Endothelial cell of umbilical vein (primary cell): Measurements from ENCODE around the gene OCEL1. TPM values are rescaled to one million over a fixed set of nuclear protein-coding genes. Genes with fewer than 3 reads are reported as not detected.

Experiments
- BruUV-seq: library from RNA; stranded (reverse); fragments of 400-500 nt; replicated peaks from 2 replicates; lab custom pipeline; 2021; lab: Mats Ljungman, UMichigan
- CTCF ChIA-PET: fragments of 300-600, 350-600 bp; sonication (Branson Sonifier 250); formaldehyde crosslinking; loops from one replicate; lab custom pipeline; 2021; ENCODE audit warnings: antibody characterized with exemption, inconsistent platforms; lab: Charles Lee
- POLR2A ChIA-PET: fragments of 300-600, 350-600 bp; sonication (Branson Sonifier 250); formaldehyde crosslinking; loops from one replicate; lab custom pipeline; 2021; ENCODE audit warnings: antibody characterized with exemption, inconsistent platforms; lab: Charles Lee
- DNase-seq: peaks from one replicate; pipeline ENCODE4 v3.0.0-alpha.2; 2011; ENCODE audit warnings: low read depth, low spot score
- FAIRE-seq: peaks from 2 replicates; lab custom pipeline; 2011; peaks lifted over from hg19 to GRCh38; lab: Jason Lieb, UNC
- H2AFZ ChIP-seq: 2 replicates; pipeline ENCODE4 v1.6.0; 2012; ENCODE audit warnings: low read depth, low read length, control low read depth, inconsistent platforms
- H3K27ac ChIP-seq: 2 replicates; pipeline ENCODE4 v1.5.1; 2011; ENCODE audit warnings: low read depth, mild to moderate bottlenecking, control low read depth, low read length, moderate library complexity; ENCODE audit not compliant: insufficient read depth
- H3K27me3 ChIP-seq, 2 experiments: 2 replicates each; pipeline versions ENCODE4 v1.6.0 to v1.6.1; 2011; ENCODE audit warnings: low read length in 2 of 2, mixed read lengths in 1 of 2; ENCODE audit not compliant: control insufficient read depth in 2 of 2, insufficient read depth in 2 of 2
- H3K36me3 ChIP-seq, 2 experiments: 2 replicates in 1 of 2; 3 replicates in 1 of 2; pipeline ENCODE4 v1.5.1; 2011; ENCODE audit warnings: low read length in 2 of 2, mild to moderate bottlenecking in 1 of 2, moderate library complexity in 1 of 2; ENCODE audit not compliant: control insufficient read depth in 2 of 2, insufficient read depth in 2 of 2; ENCODE audit errors: extremely low read depth in 1 of 2
- H3K4me1 ChIP-seq: 3 replicates; pipeline ENCODE4 v1.5.1; 2011; ENCODE audit warnings: mild to moderate bottlenecking, low read length; ENCODE audit not compliant: control insufficient read depth, insufficient read depth; ENCODE audit errors: extremely low read depth
- H3K4me2 ChIP-seq: 2 replicates; pipeline ENCODE4 v1.6.1; 2011; ENCODE audit warnings: low read length, control low read depth, mixed read lengths; ENCODE audit not compliant: insufficient read depth
- H3K4me3 ChIP-seq, 3 experiments: fragments of 200-600 bp in 1 of 3; sonication (generic), shearing (Covaris generic) in 1 of 3; replicated peaks in 1 of 3; 2 replicates each; pipeline ENCODE4 v1.5.1; 2011 to 2016; ENCODE audit warnings: control low read depth in 3 of 3, low read length in 3 of 3, mild to moderate bottlenecking in 2 of 3, inconsistent platforms in 1 of 3, low read depth in 1 of 3, moderate library complexity in 1 of 3; ENCODE audit not compliant: insufficient read depth in 1 of 3
- H3K79me2 ChIP-seq: 2 replicates; pipeline ENCODE4 v1.6.0; 2012; ENCODE audit warnings: low read length, inconsistent platforms; ENCODE audit not compliant: control insufficient read depth, insufficient read depth
- H3K9ac ChIP-seq: replicated peaks from 2 replicates; pipeline ENCODE3; 2011; ENCODE audit warnings: low read length, control low read depth; ENCODE audit not compliant: insufficient read depth; ENCODE audit errors: extremely low read depth
- H3K9me1 ChIP-seq: replicated peaks from 3 replicates; pipeline ENCODE4 v1.6.0; 2011; ENCODE audit warnings: mild to moderate bottlenecking, low read length; ENCODE audit not compliant: control insufficient read depth, insufficient read depth; ENCODE audit errors: extremely low read depth
- H3K9me3 ChIP-seq: replicated peaks from 2 replicates; pipeline ENCODE4 v1.5.1; 2012; ENCODE audit warnings: low read length, inconsistent platforms; ENCODE audit not compliant: control insufficient read depth, insufficient read depth
- H4K20me1 ChIP-seq: replicated peaks from 2 replicates; pipeline ENCODE3; 2011; ENCODE audit warnings: mild to moderate bottlenecking, low read length; ENCODE audit not compliant: control insufficient read depth, insufficient read depth; ENCODE audit errors: extremely low read depth
- CTCF ChIP-seq, 2 donors: IDR thresholded peaks; 1 replicate in 1 of 2; 2 replicates in 1 of 2; pipeline ENCODE4 v1.5.1; 2011; ENCODE audit warnings: low read length in 2 of 2, mild to moderate bottlenecking in 2 of 2, moderate library complexity in 2 of 2, control low read depth in 1 of 2, inconsistent platforms in 1 of 2, low read depth in 1 of 2; ENCODE audit not compliant: insufficient read depth in 1 of 2; ENCODE audit errors: extremely low read depth in 1 of 2
- EZH2 ChIP-seq: IDR thresholded peaks from 2 replicates; pipeline ENCODE4 v1.6.1; 2012; ENCODE audit warnings: borderline replicate concordance, low read depth, mild to moderate bottlenecking, moderate library complexity, low read length, inconsistent platforms; ENCODE audit not compliant: severe bottlenecking
- FOS ChIP-seq: IDR thresholded peaks from 2 replicates; pipeline ENCODE4 v1.6.1; 2011; ENCODE audit warnings: mild to moderate bottlenecking, low read length, moderate library complexity, borderline replicate concordance; ENCODE audit not compliant: insufficient read depth
- GATA2 ChIP-seq: IDR thresholded peaks from 2 replicates; pipeline ENCODE4 v1.7.0; 2011; ENCODE audit warnings: low read depth, mild to moderate bottlenecking, moderate library complexity, mixed read lengths, low read length; ENCODE audit not compliant: insufficient read length, insufficient read depth
- JUN ChIP-seq: IDR thresholded peaks from 2 replicates; pipeline ENCODE4 v1.6.1; 2011; ENCODE audit warnings: borderline replicate concordance, low read depth; ENCODE audit not compliant: insufficient read length, insufficient read depth
- MAX ChIP-seq: IDR thresholded peaks from 2 replicates; pipeline ENCODE4 v1.6.1; 2011; ENCODE audit not compliant: insufficient read depth, insufficient read length
- MYC ChIP-seq: IDR thresholded peaks from one replicate; pipeline ENCODE4 v1.6.1; 2011; ENCODE audit warnings: mild to moderate bottlenecking, low read depth, low read length
- POLR2A ChIP-seq: IDR thresholded peaks from 2 replicates; pipeline ENCODE4 v1.6.1; 2012; ENCODE audit warnings: low read depth, mild to moderate bottlenecking, control low read depth, low read length
- POLR2AphosphoS5 ChIP-seq: IDR thresholded peaks from 2 replicates; pipeline ENCODE4 v1.6.1; 2012; ENCODE audit warnings: low read depth, mild to moderate bottlenecking, control low read depth, low read length, moderate library complexity; ENCODE audit not compliant: insufficient read depth
- dilution Hi-C: fragments of 300-500 bp; cut with MboI; formaldehyde crosslinking; loops from one replicate; pipeline ENCODE4 v1.15.0; 2019; ENCODE audit warnings: low sequenced_read_pairs; ENCODE audit not compliant: extremely low pct_ligation_motif_present
- intact Hi-C: fragments of 100-400 bp; cut with micrococcal nuclease; formaldehyde crosslinking; loops from one replicate; pipeline ENCODE4 v1.10.0; 2022
- polyA plus RNA-seq, 4 experiments: library from polyadenylated mRNA; depleted of rRNA in 3 of 4; stranded (reverse) in 3 of 4; unstranded in 1 of 4; fragments of >200 nt; gene quantifications; 2 replicates each; pipeline versions ENCODE4 v1.2.1 to v1.2.3, GENCODE V29; 2011 to 2012; ENCODE audit warnings: missing spikeins in 1 of 4
- total RNA-seq: library from RNA; stranded (reverse); gene quantifications from 2 replicates; pipeline ENCODE4 v1.2.3, GENCODE V29; 2021

Gene OCEL1
- total and polyA plus RNA-seq, 2 donors (not counting 3 experiments of a cell fraction or from before 2014, with no cell fraction given) = 7.4 to 13.0 TPM

GRCh38 chr19:17262557-17262956, 36.5 kb downstream of the OCEL1 start:
- H3K27ac ChIP-seq = no peak overlapping the region
- no peak for TF ChIP-seq CTCF (IDR thresholded peaks at IDR 0.05; ENCODE audit: extremely low read depth in 1 of 2, insufficient read depth in 1 of 2, low read depth in 1 of 2, low read length in 2 of 2)
- no peak for TF ChIP-seq JUN
- TF ChIP-seq MAX = no peak
- no peak for TF ChIP-seq MYC
- TF ChIP-seq POLR2A = no peak
- no peak for TF ChIP-seq EZH2
- no peak for TF ChIP-seq POLR2AphosphoS5
- TF ChIP-seq GATA2 = no peak
- no peak for TF ChIP-seq FOS
- no peak overlapping the region for H3K4me2 ChIP-seq
- BruUV-seq = no TSS peak
- dilution Hi-C loops = no loop called here
- no peaks in the 10 kb centered on the region for H3K9me1 ChIP-seq
- no peak overlapping the region for H3K9ac ChIP-seq
- no peaks in the 10 kb centered on the region for H4K20me1 ChIP-seq
- intact Hi-C loops = no loop called here
- H3K4me1 ChIP-seq = peaks cover 13% of the 10 kb centered on the region
- CTCF ChIA-PET = interaction anchor here (1.3 to 1.5 kb wide), 2 partner anchors 8 to 27 kb away, joined by 3 to 4 read pairs; no protein-coding TSS in a partner anchor
- no peak overlapping the region for H3K4me3 ChIP-seq
- FAIRE-seq (no peak), DNase-seq (no peak)
- H3K9me3 ChIP-seq = no peaks in the 10 kb centered on the region
- POLR2A ChIA-PET = no interaction called here
- H3K79me2 ChIP-seq = peaks cover under 1% of the 10 kb centered on the region
- H3K36me3 ChIP-seq = peaks cover 0 to 14% of the 10 kb centered on the region in 2 experiments
- no peak overlapping the region for H2AFZ ChIP-seq
- no peaks in the 10 kb centered on the region for H3K27me3 ChIP-seq
